H1 (cell line): ENCODE results near the gene SPATS2L. TPM values are rescaled to one million over a fixed set of nuclear protein-coding genes. Genes with fewer than 3 reads are reported as not detected.

Experiments
- CTCF ChIA-PET: fragments of 300-600 bp; sonication (Branson Sonifier 250); formaldehyde crosslinking; loops from one replicate; lab custom pipeline; 2021; ENCODE audit not compliant: partially characterized antibody; lab: Charles Lee
- POLR2A ChIA-PET: fragments of 300-600 bp; sonication (Branson Sonifier 250); formaldehyde crosslinking; loops from one replicate; lab custom pipeline; 2021; ENCODE audit warnings: inconsistent platforms; ENCODE audit not compliant: partially characterized antibody; lab: Charles Lee
- DNase-seq, 2 experiments: peaks; one replicate each; pipeline versions ENCODE4 v3.0.0 to v3.0.0-alpha.2; 2010 to 2022; ENCODE audit warnings: low spot score in 2 of 2, low read depth in 1 of 2, mixed read lengths in 1 of 2
- FAIRE-seq: peaks from 2 replicates; lab custom pipeline; 2011; peaks lifted over from hg19 to GRCh38; lab: Jason Lieb, UNC
- H2AFZ ChIP-seq: 2 replicates; pipeline ENCODE4 v1.8.1; 2012; ENCODE audit warnings: low read length, inconsistent platforms
- H2AK5ac ChIP-seq: 2 replicates; pipeline ENCODE4 v1.6.1; 2013; ENCODE audit warnings: low read depth, low read length
- H2BK120ac ChIP-seq: replicated peaks from 2 replicates; pipeline ENCODE3; 2013; ENCODE audit warnings: low read depth, low read length, inconsistent platforms
- H2BK12ac ChIP-seq: 2 replicates; pipeline ENCODE4 v1.6.1; 2013; ENCODE audit warnings: low read depth, low read length
- H2BK15ac ChIP-seq: 2 replicates; pipeline ENCODE4 v1.6.1; 2013; ENCODE audit warnings: low read length
- H2BK20ac ChIP-seq: 2 replicates; pipeline ENCODE4 v1.6.1; 2013; ENCODE audit warnings: low read length
- H2BK5ac ChIP-seq: 2 replicates; pipeline ENCODE4 v1.6.1; 2013; ENCODE audit warnings: low read depth, low read length
- H3K14ac ChIP-seq: 2 replicates; pipeline ENCODE4 v1.6.1; 2013; ENCODE audit warnings: inconsistent platforms; ENCODE audit not compliant: insufficient read length
- H3K18ac ChIP-seq: 2 replicates; pipeline ENCODE4 v1.6.1; 2013; ENCODE audit warnings: low read length; ENCODE audit errors: extremely low read depth
- H3K23ac ChIP-seq: 2 replicates; pipeline ENCODE4 v1.6.1; 2013; ENCODE audit warnings: inconsistent platforms; ENCODE audit not compliant: insufficient read length
- H3K23me2 ChIP-seq: 2 replicates; pipeline ENCODE4 v1.6.1; 2013; ENCODE audit warnings: low read depth, low read length
- H3K27ac ChIP-seq: 2 replicates; pipeline ENCODE4 v1.6.1; 2011; ENCODE audit warnings: low read depth, low read length, inconsistent platforms
- H3K27me3 ChIP-seq, 4 experiments: replicated peaks in 1 of 4; 1 replicate in 1 of 4; 2 replicates in 3 of 4; pipeline versions ENCODE4 v1.6.1 to v1.8.1; 2011 to 2013; ENCODE audit warnings: low read length in 3 of 4, mild to moderate bottlenecking in 3 of 4, inconsistent platforms in 2 of 4, mixed read lengths in 2 of 4, moderate library complexity in 1 of 4; ENCODE audit not compliant: control insufficient read depth in 3 of 4, insufficient read depth in 3 of 4; ENCODE audit errors: extremely low read depth in 1 of 4
- H3K36me3 ChIP-seq, 4 experiments: 2 replicates each; pipeline versions ENCODE4 v1.6.1 to v1.8.1; 2011 to 2013; ENCODE audit warnings: mild to moderate bottlenecking in 4 of 4, low read length in 3 of 4, moderate library complexity in 2 of 4, control low read depth in 1 of 4, inconsistent platforms in 1 of 4; ENCODE audit not compliant: insufficient read depth in 4 of 4, control insufficient read depth in 2 of 4
- H3K4ac ChIP-seq: replicated peaks from 2 replicates; pipeline ENCODE3; 2013; ENCODE audit warnings: low read length, low read depth, mixed read lengths, inconsistent platforms; ENCODE audit not compliant: insufficient read length
- H3K4me1 ChIP-seq, 4 experiments: replicated peaks in 1 of 4; 1 replicate in 1 of 4; 2 replicates in 3 of 4; pipeline versions ENCODE4 v1.6.1 to v1.8.1; 2011 to 2013; ENCODE audit warnings: low read length in 3 of 4, inconsistent platforms in 2 of 4, mixed read lengths in 1 of 4; ENCODE audit not compliant: insufficient read depth in 4 of 4, control insufficient read depth in 3 of 4
- H3K4me2 ChIP-seq, 2 experiments: 2 replicates each; pipeline versions ENCODE4 v1.6.1 to v1.8.1; 2011 to 2013; ENCODE audit warnings: low read depth in 2 of 2, low read length in 2 of 2, control low read depth in 1 of 2, inconsistent platforms in 1 of 2, mild to moderate bottlenecking in 1 of 2; ENCODE audit not compliant: insufficient read depth in 1 of 2
- H3K4me3 ChIP-seq, 4 experiments: fragments of 200-600, 300-600 bp in 1 of 4; sonication (generic), shearing (Covaris generic), sonication (Bioruptor Twin) in 1 of 4; 2 replicates each; pipeline versions ENCODE4 v1.5.1 to v1.8.1; 2011 to 2016; ENCODE audit warnings: low read length in 4 of 4, low read depth in 3 of 4, control low read depth in 2 of 4, inconsistent platforms in 2 of 4, mild to moderate bottlenecking in 2 of 4, mixed read lengths in 1 of 4, moderate library complexity in 1 of 4; ENCODE audit not compliant: insufficient read depth in 2 of 4; ENCODE audit errors: extremely low read depth in 1 of 4
- H3K56ac ChIP-seq: replicated peaks from 2 replicates; pipeline ENCODE3; 2013; ENCODE audit warnings: low read depth, mild to moderate bottlenecking, mixed read lengths, low read length, inconsistent platforms; ENCODE audit not compliant: insufficient read length
- H3K79me1 ChIP-seq: 2 replicates; pipeline ENCODE4 v1.6.1; 2013; ENCODE audit warnings: low read depth, low read length, control low read depth
- H3K79me2 ChIP-seq, 2 experiments: 2 replicates each; pipeline versions ENCODE4 v1.6.1 to v1.8.1; 2012 to 2013; ENCODE audit warnings: low read length in 2 of 2, mild to moderate bottlenecking in 2 of 2, inconsistent platforms in 1 of 2; ENCODE audit not compliant: insufficient read depth in 2 of 2, control insufficient read depth in 1 of 2
- H3K9ac ChIP-seq, 4 experiments: replicated peaks in 1 of 4; 1 replicate in 1 of 4; 2 replicates in 3 of 4; pipeline versions ENCODE4 v1.6.1 to v1.8.1; 2011 to 2013; ENCODE audit warnings: low read depth in 3 of 4, low read length in 3 of 4, control low read depth in 2 of 4, mild to moderate bottlenecking in 2 of 4, moderate library complexity in 2 of 4, inconsistent platforms in 1 of 4; ENCODE audit errors: extremely low read depth in 1 of 4
- H3K9me3 ChIP-seq, 2 experiments: 2 replicates each; pipeline versions ENCODE4 v1.6.1 to v1.8.1; 2012 to 2013; ENCODE audit warnings: mild to moderate bottlenecking in 2 of 2, moderate library complexity in 2 of 2, control low read depth in 1 of 2, inconsistent platforms in 1 of 2, low read depth in 1 of 2, low read length in 1 of 2, mixed read lengths in 1 of 2; ENCODE audit not compliant: insufficient read depth in 2 of 2
- H4K20me1 ChIP-seq, 2 experiments: replicated peaks in 1 of 2; 2 replicates each; pipeline versions ENCODE3 to v1.8.1; 2011 to 2013; ENCODE audit warnings: inconsistent platforms in 2 of 2, low read length in 2 of 2, mild to moderate bottlenecking in 1 of 2; ENCODE audit not compliant: insufficient read depth in 2 of 2, control insufficient read depth in 1 of 2
- H4K5ac ChIP-seq: 2 replicates; pipeline ENCODE4 v1.6.1; 2013; ENCODE audit warnings: low read length, low read depth, mixed read lengths, inconsistent platforms; ENCODE audit not compliant: insufficient read length
- H4K8ac ChIP-seq: 2 replicates; pipeline ENCODE4 v1.8.0; 2013; ENCODE audit warnings: mild to moderate bottlenecking, moderate library complexity, low read length, inconsistent platforms; ENCODE audit not compliant: insufficient read depth; ENCODE audit errors: extremely low read depth
- H4K91ac ChIP-seq: replicated peaks from 2 replicates; pipeline ENCODE3; 2013; ENCODE audit warnings: low read length, mixed read lengths, inconsistent platforms; ENCODE audit not compliant: insufficient read length
- ASH2L ChIP-seq: fragments of 200-600, 300-600 bp; sonication (generic); IDR thresholded peaks from one replicate; pipeline ENCODE4 v1.7.1; 2017; ENCODE audit warnings: low read length
- CEBPB ChIP-seq: IDR thresholded peaks from 2 replicates; pipeline ENCODE4 v1.6.1; 2012; ENCODE audit warnings: low read depth, low read length
- HDAC6 ChIP-seq: IDR thresholded peaks from one replicate; pipeline ENCODE4 v1.7.1; 2012; ENCODE audit warnings: low read depth, mild to moderate bottlenecking, inconsistent platforms, low read length, moderate library complexity
- JUN ChIP-seq: IDR thresholded peaks from 2 replicates; pipeline ENCODE4 v1.6.1; 2011; ENCODE audit warnings: low read depth, mild to moderate bottlenecking, improper control_type of control experiment, low read length
- KDM4A ChIP-seq: IDR thresholded peaks from one replicate; pipeline ENCODE4 v1.7.1; 2012; ENCODE audit warnings: low read depth, mild to moderate bottlenecking, moderate library complexity, low read length, inconsistent platforms; ENCODE audit not compliant: severe bottlenecking
- KDM5A ChIP-seq: fragments of 200-600 bp; IDR thresholded peaks from 2 replicates; pipeline ENCODE4 v1.7.1; 2012; ENCODE audit warnings: mild to moderate bottlenecking, low read length, inconsistent platforms, mixed read lengths
- MAFK ChIP-seq: IDR thresholded peaks from 2 replicates; pipeline ENCODE4 v1.6.1; 2012; ENCODE audit warnings: low read depth, mild to moderate bottlenecking, improper control_type of control experiment, low read length
- NANOG ChIP-seq: IDR thresholded peaks from 2 replicates; pipeline ENCODE4 v1.6.1; 2011; ENCODE audit warnings: low read length, low read depth, mild to moderate bottlenecking, inconsistent platforms; ENCODE audit not compliant: insufficient read depth, poor library complexity, severe bottlenecking
- POLR2A ChIP-seq, 2 experiments: IDR thresholded peaks; 1 replicate in 1 of 2; 2 replicates in 1 of 2; pipeline ENCODE4 v1.6.1; 2011; ENCODE audit warnings: low read depth in 2 of 2, low read length in 2 of 2, mild to moderate bottlenecking in 2 of 2; ENCODE audit errors: control extremely low read depth in 1 of 2
- RFX5 ChIP-seq: IDR thresholded peaks from 2 replicates; pipeline ENCODE4 v1.6.1; 2011; ENCODE audit warnings: low read depth, low read length, improper control_type of control experiment, borderline replicate concordance
- SAP30 ChIP-seq: fragments of 300-600 bp; sonication (generic); IDR thresholded peaks from 2 replicates; pipeline ENCODE4 v1.7.1; 2012; ENCODE audit warnings: low read length, moderate library complexity, mild to moderate bottlenecking, inconsistent platforms; ENCODE audit not compliant: insufficient read depth, insufficient replicate concordance
- SP2 ChIP-seq: IDR thresholded peaks from 2 replicates; pipeline ENCODE4 v1.6.1; 2012; ENCODE audit warnings: mild to moderate bottlenecking, low read length, inconsistent platforms
- WGBS, 2 experiments: shearing (Covaris generic) in 1 of 2; methylation state at CpG; one replicate each; pipeline versions ENCODE4 v1.1.6 to v1.1.7; 2013 to 2015; ENCODE audit warnings: low lambda C conversion rate in 2 of 2, mixed read lengths in 2 of 2, inconsistent platforms in 1 of 2, low coverage in 1 of 2, missing lambda C conversion rate in 1 of 2; ENCODE audit not compliant: insufficient replicate concordance in 2 of 2, insufficient coverage in 1 of 2, insufficient read length in 1 of 2; ENCODE audit errors: extremely low coverage in 1 of 2, missing lambda C conversion rate in 1 of 2; 5-methylcytosine and 5-hydroxymethylcytosine counted together
- polyA plus RNA-seq, 7 experiments: library from polyadenylated mRNA; depleted of rRNA in 3 of 7; stranded (reverse) in 5 of 7; unstranded in 2 of 7; fragments of >200 nt in 5 of 7; fragments of 200-250 nt in 2 of 7; gene quantifications; 1 replicate in 5 of 7; 2 replicates in 1 of 7; 4 replicates in 1 of 7; pipeline versions ENCODE4 v1.2.1 to v1.2.3, GENCODE V29; 2011 to 2013; ENCODE audit warnings: missing spikeins in 2 of 7, mixed read lengths in 2 of 7
- total RNA-seq: library from RNA; stranded (reverse); fragmentation: NEBNext Ultra II Directional; extraction: Animal tissue kit (Norgen Biotek cat#: 25700); gene quantifications from 2 replicates; pipeline ENCODE4 v1.2.1, GENCODE V29; 2021
- TF ChIP-seq, protein P1 (sequence below): IDR thresholded peaks from 2 replicates; pipeline ENCODE4 v1.6.1; 2012; ENCODE audit warnings: low read length, inconsistent platforms

The SPATS2L gene
- total and polyA plus RNA-seq, 2 of the 8 experiments (the other 6 are each of a cell fraction or from before 2014, with no cell fraction given) = 67.3 to 189 TPM

- Histone ChIP-seq H2BK120ac (no peak overlapping the region), H4K5ac (no peak overlapping the region), H2BK15ac (no peak overlapping the region), H4K91ac (no peak overlapping the region), H2AK5ac (no peak overlapping the region), H3K4me1 (no peaks in the 10 kb centered on the region), H2BK20ac (no peak overlapping the region), H2BK12ac (no peak overlapping the region), H3K23ac (no peak overlapping the region), H3K4ac (no peak overlapping the region), H3K4me3 (no peak overlapping the region), H3K36me3 (peaks cover 11 to 64% (median 49%) of the 10 kb centered on the region in 4 experiments), H4K8ac (no peak overlapping the region), H3K9ac (peak overlapping the region in 1 of 4 experiments; percentile 8; a peak in 1 of 7 replicates), H3K27me3 (peaks cover 0 to 2% (median 0%) of the 10 kb centered on the region in 4 experiments; a peak in 1 of 7 replicates), H3K4me2 (no peak overlapping the region), H3K9me3 (no peaks in the 10 kb centered on the region), H3K79me2 (no peaks in the 10 kb centered on the region), H2AFZ (no peak overlapping the region), H3K56ac (no peak overlapping the region), H4K20me1 (no peaks in the 10 kb centered on the region), H3K18ac (no peak overlapping the region), H3K27ac (no peak overlapping the region), H2BK5ac (no peak overlapping the region), H3K79me1 (no peaks in the 10 kb centered on the region), H3K14ac (no peak overlapping the region), H3K23me2 (no peaks in the 10 kb centered on the region)
- FAIRE-seq (no peak), DNase-seq (no peak)
- ChIA-PET CTCF (no interaction called here), POLR2A (no interaction called here)
- WGBS, 2 experiments = 93% methylated on average over 2 of the region's 2 CpGs; no CpG with 5 or more reads in 1 of the 2 experiments
- TF ChIP-seq KDM5A = no peak
- TF ChIP-seq JUN = no peak
- TF ChIP-seq SP2 = no peak
- no peak for TF ChIP-seq ASH2L
- no peak for TF ChIP-seq POLR2A (IDR thresholded peaks at IDR 0.05; ENCODE audit: control extremely low read depth in 1 of 2, low read depth in 2 of 2, low read length in 2 of 2)
- TF ChIP-seq HDAC6 = no peak
- TF ChIP-seq, protein P1, sequence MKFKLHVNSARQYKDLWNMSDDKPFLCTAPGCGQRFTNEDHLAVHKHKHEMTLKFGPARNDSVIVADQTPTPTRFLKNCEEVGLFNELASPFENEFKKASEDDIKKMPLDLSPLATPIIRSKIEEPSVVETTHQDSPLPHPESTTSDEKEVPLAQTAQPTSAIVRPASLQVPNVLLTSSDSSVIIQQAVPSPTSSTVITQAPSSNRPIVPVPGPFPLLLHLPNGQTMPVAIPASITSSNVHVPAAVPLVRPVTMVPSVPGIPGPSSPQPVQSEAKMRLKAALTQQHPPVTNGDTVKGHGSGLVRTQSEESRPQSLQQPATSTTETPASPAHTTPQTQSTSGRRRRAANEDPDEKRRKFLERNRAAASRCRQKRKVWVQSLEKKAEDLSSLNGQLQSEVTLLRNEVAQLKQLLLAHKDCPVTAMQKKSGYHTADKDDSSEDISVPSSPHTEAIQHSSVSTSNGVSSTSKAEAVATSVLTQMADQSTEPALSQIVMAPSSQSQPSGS = no peak
- no peak for TF ChIP-seq NANOG
- no peak for TF ChIP-seq KDM4A
- TF ChIP-seq CEBPB = no peak
- no peak for TF ChIP-seq MAFK
- TF ChIP-seq RFX5 = no peak
- TF ChIP-seq SAP30 = no peak
These were observed 157.0 kb downstream of the SPATS2L start for GRCh38 chr2:200463452-200463851.
